ENCODE measurements around the gene ANKRD13A.
"Not testable (repeated sequence)": the region's sequence is repeated elsewhere in the genome, so short reads cannot be mapped to it uniquely, and the experiment has no call there.

Gene ANKRD13A

DNA sequence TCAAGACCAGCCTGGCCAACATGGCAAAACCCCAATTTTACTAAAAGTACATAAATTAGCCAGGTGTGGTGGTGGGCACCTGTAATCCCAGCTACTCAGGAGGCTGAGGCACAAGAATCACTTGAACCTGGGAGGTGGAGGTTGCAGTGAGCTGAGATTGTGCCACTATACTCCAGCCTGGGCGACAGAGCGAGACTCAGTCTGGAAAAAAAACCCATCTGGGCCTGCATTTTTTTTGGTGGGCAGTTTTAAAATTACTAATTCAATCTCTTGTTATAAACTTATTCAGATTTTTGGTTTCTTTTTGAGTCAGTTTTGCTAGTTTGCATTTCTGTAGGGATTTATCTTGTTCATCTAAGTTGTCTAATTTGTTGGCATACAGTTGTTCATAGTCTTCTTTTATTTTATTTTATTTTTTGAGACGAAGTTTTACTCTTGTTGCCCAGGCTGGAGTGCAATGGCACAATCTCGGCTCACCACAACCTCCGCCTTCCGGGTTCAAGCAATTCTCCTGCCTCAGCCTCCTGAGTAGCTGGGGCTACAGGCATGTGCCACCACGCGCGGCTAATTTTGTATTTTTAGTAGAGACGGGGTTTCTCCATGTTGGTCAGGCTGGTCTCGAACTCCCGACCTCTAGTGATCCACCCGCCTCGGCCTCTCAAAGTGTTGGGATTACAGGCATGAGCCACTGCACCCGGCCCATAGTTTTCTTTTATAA lies 9.6 kb downstream of the ANKRD13A start:
- not testable (repeated sequence) for DNase-seq

DNA sequence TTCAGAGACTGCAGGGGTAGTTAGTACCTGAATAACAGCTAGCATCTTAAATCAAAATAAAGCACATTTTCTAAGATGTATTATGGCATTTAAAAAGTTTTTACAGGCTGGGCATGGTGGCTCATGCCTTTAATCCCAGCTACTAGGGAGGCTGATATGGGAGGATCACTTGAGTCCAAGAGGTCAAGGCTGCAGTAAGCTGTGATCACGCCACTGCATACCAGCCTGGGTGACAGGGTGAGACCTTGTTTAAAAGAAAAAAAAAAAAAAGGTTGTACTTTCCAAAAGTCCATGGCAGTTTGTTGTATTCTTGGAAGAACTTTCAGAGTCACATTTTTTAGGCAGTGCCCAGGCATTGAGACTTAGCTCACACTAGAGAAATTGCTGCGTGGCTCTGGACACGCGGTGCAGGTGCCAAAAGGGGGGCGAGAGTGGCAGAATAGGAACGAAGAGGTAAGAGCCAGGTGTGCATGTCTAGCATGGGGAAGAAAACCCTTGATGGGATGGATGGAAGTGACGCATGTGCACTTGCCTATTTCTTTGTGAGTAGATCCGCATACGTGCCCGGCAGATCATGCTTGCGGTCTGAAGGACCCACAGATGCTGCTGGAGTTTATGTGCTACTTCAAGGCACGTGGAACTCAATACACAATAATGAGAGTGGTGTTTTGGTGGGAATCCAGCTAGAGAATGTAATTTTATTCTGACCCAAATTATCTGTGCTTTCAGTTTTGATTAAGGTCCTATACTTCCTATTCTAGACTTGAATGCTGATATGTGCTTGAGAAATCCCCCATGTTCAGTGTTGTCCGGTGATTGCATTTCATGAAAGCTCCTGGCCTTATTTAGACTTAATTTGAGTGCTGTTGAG lies 11.9 kb downstream of the ANKRD13A start:
- no peak for DNase-seq

DNA sequence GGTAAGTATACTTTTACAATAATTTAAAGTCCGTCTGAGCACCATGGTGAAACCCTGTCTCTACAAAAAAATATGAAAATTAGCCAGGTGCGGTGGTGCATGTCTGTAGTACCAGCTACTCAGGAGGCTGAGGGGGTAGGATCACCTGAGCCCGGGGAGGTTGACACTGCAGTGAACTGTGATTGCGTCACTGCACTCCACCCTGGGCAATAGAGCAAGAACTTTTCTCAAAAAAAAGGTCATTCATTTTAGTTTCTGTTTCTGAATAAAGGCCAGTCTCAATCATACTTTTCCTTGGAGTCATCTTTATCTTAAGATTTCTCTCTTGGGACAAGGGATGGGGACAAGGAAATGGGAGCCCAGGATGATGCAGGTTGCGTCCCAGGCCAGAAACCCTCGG lies 12.9 kb downstream of the ANKRD13A start:
- DNase-seq, result no peak

DNA sequence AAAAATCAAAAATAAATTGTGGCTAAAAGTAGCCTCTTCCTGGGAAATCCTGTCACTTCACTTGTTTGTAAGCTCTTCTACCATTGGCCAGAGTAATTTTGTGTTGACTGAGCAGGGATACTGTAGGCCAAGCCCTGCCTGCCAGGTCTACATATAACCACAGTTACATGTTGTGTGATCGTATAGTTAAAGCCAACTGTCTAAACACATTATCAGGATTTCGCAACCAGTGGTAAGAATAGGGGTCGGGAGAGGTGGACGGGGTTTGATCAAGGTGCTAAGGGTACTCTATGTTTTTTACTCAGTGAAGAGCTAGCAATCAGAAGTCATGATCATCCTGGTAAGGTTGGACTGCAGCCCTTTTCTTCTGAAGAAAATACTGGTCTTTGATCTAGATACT lies 13.4 kb downstream of the ANKRD13A start:
- no peak for DNase-seq

DNA sequence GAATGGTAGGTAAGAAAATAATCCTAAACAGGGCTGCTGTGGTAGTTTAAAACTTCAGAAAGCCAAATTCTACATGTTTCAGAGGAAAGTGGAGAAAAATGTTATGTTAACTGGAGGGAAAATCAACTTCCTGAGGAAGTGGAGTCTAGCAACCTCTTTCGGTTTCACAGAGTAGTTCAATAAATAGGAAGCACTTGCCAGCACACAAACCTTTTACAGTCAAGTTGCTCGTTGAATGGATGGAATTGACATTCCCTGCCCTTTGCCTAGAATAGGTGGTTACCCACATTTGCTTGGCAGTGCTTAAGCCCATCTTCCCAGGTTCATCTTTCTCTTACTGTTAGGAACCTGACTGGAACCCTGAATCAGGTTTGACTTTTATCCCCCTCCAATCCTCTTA lies 15.9 kb downstream of the ANKRD13A start:
- DNase-seq, result no peak

DNA sequence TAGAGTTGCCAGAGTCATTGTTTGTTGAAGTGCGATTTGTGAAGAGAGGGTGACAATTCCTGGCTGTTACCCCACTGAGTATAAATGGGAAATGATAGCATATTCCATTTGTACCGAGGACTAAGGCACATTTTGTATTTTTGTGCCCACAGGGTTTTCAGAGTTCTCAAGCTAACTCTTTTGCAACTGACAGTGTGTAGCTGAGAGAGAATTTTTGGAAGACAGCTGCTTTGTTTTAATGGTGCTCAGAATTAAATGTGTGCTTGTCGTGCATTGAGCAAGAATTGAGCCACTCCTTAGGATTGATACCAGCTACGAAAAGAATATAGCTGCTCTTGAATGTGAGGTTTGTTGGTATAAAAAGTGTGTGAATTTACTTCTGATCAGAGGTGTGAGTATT lies 21.7 kb downstream of the ANKRD13A start:
- no peak for DNase-seq

DNA sequence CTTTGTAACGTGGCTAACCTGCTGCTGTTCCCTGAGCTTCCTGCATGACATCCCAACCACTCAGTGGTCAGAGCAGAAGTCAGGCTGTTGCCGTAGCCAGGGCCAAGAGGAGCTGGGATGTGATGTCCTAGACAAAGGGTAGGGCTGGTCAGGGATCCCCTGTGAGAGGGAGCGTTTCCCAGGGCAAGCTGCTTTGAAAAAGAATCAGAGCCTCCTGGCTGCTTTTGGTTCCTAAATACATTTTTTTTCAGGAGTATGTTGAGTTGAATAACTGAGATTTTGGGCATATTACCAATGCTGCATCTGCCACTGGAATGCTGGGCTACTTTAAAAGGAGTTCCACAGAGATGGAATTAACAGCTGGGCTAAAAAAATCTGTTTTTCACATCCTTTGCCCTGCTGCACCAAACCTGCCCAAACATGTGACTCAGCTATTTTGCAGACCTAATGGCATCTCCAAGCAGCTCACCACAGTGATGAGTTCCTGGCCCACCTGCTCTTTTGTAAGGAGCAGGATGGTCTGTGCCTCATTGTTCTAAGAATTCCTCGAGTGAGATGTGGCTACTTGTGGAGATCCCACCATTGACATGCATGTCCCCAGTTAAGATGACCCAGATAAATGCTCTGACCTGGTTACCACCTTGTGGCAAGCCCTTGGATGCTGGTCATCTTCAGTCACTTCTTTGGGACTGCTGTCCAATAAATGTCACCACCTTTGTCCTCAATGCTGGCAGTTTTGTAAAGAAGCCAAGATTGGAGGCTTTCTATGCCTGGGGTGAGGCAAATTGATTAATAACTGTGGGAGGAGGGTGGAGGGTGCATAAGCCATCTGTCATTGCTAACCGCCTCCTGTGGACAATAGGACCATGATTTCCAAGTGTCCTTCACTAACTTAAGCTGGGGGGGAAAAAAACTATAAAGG lies 24.1 kb downstream of the ANKRD13A start:
- no peak for DNase-seq

DNA sequence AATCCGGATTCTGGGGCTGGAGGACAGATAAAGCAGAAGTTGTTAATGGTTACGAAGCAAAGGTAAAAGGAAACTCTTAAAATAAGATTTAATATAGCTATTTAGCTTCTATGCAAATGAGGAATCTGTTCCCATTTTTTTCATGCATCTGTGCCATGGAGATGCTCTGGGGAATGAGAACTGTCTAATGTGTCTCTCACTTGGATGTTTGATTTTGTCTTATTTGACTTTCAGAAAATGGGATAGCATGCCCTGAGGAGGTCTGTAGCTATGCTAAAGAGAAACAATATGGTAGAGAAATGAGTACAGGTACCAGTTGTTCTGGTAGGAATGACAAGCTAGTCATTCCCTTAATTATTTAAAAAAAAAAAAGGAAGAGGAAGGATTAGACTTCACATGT lies 24.8 kb downstream of the ANKRD13A start:
- DNase-seq, result no peak

DNA sequence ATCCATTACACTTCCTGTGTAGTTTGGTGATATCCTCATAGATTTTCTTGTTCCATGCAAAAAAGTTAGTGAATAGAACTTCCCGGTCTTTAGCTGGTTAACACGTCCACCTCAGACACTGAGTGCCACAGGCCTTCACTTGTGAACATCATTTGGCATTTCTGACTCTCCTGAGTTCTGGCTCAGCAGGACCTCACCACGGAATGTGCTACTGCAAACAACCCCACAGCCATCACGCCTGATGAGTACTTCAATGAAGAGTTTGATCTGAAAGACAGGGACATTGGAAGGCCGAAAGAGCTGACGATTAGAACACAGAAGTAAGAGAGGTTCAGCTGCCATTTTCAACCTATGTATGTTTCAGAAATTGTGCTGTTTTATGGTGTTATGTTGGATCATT lies 29.1 kb downstream of the ANKRD13A start:
- DNase-seq, result no peak

DNA sequence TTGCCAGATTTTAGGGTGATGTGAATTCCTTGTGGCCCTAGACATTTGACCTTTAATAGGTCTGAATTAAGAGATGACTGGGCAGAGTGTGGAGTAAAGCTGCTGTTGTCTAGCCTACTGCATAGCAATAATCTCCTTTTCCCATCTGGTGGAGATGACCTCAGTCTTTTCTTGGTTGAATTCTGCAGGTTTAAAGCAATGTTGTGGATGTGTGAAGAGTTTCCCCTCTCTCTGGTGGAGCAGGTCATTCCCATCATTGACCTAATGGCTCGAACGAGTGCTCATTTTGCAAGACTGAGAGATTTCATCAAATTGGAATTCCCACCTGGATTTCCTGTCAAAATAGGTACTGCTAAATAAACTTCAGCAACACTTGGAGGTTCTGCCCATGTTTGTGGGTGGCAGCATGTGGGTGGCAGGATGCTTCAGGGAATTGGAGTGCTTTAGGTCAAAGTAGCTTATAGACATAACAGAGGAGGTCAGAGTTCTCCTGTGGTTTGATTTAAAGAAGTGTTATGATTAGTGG lies 30.1 kb downstream of the ANKRD13A start:
- DNase-seq, result no peak

DNA sequence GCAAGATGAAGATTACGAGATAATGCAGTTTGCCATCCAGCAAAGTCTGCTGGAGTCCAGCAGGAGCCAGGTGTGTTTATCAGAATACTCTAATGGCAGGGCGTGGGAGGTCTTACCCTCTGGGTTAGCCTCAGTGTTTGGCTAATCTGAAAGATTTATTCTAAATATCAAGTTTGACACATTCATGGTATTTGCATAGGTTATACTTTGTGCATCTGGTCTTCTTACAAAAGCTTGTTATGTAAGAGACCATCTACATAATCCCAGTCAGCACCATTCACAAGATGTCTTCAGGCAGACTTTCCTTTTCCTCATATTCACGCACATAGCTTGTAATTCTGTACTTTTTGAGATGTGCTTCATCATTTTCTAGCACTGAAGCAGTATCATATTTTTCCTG lies 34.7 kb downstream of the ANKRD13A start:
- no peak for DNase-seq

DNA sequence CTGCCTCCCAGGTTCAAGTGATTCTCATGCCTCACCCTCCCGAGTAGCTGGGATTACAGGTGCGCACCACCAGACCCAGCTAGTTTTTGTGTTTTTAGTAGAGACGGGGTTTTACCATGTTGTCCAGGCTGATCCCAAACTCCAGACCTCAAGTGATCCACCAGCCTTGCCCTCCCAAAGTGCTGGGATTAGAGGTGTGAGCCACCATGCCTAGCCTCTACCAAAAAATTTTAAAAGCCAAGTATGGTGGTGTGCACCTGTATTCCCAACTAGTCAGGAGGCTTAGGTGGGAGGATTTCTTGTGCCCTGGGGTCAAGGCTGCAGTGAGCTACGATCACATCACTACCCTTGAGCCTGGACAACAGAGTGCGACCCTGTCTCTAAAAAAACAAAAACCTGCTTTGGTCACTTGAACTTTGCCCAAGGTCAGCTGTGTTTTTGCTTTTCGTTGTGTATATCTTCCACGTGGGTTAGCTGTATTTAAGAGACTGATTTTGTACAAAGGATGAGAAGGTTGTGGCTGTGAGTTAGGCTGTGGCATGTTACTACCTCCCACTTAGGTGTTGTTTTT lies 36.4 kb downstream of the ANKRD13A start:
- DNase-seq, result no peak

DNA sequence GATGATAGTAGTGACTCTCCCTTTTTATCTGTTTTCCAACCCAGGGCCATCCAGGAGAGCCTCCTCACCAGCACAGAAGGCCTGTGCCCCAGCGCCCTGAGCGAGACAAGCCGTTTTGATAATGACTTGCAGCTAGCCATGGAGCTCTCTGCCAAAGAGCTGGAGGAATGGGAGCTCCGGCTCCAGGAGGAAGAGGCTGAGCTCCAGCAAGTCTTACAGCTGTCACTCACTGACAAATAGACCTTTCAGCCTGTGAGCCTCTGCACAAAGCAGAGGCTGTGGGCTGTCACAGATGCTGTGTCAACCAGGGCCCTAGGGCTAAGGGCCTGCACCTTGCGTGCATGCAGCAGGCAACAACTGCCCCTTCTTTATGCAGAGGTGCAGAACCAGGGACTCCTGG lies 38.1 kb downstream of the ANKRD13A start:
- no peak for DNase-seq

DNA sequence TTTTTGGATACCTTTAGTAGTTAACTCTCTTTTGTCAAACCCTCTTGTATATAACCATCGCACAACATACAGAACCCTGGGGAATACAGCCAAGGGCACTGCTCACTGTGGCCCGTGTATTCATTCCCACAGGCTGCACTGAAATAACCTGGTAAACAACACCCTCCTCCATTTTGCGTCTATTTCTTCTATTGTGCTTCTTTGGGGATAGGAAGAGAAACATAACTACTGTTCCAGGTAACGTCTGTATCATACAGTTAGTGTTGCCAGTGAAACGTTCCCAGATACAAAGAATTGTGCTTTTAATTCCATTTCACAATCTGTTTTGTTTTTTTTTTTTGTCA lies 39.5 kb downstream of the ANKRD13A start:
- DNase-seq, result no peak

DNA sequence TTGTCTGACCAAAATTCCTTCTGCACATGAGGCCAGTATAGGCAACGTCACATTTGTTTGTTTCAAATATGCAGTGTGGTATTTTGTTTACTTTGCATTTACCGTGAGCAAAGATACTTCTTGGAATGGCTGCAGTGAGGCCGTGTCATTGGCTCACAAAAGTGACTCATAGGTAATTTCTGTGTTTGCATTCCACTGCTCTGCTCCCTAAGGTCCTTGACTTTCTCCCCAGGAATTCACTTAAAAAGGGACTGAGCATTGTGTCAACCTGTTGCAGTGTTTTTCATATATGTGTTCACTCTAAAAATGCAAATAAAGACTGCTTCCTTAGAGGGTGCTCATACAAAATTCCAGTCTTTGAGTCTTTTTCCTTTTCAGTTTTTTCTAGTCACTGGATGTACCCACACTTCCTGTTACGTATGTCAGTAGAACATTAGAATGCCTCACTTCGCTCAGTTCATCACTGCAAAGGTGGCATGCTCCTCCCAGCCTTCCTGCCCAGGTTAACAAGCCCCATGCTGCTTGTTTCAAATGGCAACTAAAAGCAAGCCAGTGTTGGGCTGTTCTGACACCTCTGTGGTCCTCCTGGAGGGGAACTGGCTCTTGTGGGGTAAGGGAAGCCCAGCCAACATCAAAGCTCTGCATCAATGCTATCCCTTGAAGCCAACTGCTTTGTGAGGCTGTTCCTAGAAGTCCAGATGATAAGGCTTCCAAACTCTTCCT lies 40.0 kb downstream of the ANKRD13A start:
- DNase-seq, result peak; percentile 77 to 93

DNA sequence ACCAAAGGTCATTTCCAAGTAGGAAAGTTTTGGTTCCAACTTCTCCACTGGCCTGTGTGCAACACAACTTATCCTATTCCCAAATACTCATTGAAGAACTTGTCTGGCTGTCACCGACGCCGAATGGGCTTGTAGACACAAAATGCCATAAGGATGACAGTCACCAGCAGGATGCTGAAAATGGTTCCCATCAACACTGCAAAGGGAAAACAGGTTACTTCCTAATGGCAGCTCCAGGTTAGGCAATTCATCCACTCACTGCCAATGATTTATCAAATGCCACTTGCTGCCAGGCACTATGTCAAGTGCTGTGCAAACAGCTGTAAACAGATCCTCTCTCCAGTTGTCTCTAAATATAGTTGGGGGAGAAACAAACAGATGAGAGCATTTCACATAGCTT lies 43.0 kb downstream of the ANKRD13A start:
- no peak for DNase-seq

DNA sequence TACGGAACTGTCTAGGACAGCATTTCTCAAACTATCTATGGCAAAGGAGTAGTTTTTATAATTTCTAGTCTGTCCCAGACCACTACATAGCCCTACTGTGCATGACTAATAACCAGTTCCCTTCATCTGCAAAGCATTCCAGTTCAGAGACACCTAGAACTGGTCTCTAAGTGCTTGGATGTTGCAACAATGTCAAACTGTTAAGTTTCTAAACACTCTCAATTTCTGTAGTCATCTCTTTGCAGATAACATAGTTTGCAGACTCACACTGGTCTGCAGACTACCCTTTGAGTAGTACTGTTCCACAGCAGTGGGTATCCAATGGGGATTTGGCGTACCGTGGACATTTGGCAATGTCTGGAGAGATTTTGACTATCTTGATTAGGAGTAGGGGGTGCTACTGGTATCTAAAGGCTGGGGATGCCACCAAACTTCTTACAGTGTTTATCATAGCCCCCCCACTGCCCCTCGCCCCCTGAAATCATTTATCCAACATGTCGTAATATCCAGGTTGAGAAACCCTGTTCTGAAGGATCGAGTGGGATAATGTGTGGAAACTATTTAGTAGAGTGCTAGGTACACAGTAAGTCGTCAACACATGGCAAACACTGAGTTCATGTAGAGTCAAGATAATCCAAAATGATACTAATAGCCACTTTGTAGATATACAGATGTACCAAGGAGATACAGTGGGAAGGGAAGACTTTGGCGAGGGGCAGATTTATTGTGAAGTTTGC lies 47.4 kb downstream of the ANKRD13A start:
- DNase-seq, result no peak

DNA sequence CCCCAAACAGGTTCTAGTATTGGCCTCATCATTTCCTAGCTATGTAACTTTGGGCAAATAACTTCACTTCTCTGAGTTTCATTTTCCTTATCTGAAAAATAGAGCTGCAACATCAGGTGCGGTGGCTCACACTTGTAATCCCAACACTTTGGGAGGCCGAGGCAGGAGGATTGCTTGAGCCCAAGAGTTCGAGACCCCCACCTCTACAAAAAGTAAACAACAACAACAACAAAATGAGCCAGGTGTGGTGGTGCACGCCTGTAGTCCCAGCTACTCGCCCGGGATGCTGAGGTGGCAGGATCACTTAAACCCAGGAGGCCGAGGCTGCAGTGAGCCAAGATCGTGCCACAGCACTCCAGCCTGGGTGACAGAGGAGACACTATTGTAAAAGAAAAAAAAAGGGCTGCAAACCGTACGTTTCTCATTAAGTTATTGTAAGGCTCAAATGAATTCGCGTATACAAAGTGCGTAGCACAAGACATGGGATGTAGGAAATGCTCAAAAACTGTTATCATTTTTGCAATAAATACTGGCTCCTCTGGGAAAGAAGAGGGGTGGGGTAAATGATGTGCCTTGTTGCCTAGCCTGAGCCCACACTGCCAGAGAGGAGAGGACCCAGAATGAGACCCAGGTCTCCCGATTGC lies 48.2 kb downstream of the ANKRD13A start:
- DNase-seq, result no peak

DNA sequence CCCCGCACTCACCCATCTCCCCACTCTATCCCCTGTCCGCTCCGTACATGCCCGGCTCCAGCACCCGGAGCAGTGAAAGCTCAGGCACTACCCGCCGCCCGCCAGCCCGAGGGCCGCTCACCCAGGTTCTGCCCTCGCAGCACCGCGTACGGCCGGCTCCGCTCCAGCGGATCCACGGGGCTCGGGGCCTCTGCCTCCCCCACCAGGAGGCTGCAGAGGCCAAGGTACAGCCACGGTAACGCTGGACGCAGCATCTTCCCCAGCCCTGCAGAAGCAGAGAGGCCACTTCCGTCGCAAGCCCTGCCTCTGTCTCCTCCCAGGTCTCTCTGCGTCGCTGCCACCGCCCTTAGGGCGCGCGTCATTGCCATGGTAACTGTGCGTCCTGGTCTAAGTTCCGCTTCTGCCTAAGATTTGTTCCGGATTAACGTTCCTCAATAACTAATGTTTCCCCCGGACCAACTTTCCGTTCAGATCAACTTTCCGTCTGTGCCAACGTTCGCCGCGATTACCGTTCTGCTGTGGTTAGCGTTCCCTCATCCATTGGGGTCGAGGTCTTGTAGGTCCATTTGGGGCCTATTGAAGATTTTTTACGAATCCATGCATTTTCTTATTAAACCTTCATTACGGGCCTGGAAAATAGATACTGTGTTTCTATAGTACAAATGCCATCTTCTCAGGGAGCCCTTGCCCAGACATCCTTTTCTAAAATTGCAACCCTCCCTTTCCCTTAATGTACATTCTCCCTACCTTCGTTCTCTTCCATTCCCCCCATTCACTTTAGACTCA lies 49.2 kb downstream of the ANKRD13A start, which contains the start of gene C12orf76:
Gene C12orf76, minus strand, starts transcription at position 281 of the 786 bp plus-strand sequence. Its CDS starts 27 bp downstream, at position 254.
- peak; percentile 89 to 99 for DNase-seq

DNA sequence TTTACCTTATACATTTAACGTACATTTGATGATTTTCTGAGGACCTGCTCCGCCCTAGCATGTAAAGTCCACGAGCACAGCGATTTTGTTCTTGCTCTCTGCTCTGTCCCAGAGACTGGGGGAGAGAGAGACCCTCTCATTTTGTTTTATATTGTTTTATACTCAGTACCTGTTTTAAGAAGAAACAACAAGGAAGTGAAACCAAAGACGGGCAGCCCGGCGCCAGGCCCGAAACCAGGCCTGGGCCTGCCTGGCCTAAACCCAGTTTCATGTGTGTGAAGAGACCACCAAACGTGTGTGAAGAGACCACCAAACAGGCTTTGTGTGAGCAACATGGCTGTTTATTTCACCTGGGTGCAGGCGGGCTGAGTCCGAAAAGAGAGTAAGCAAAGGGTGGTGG lies 49.8 kb downstream of the ANKRD13A start:
- not testable (repeated sequence) for DNase-seq

Measured in SW 1271 (cell line).